Measurements from ENCODE around the gene ZNF784.

- TF ChIP-seq HDAC2 (IDR thresholded peaks at IDR 0.05) (no peak), CTCF (IDR thresholded peaks at IDR 0.05) (no peak), MAX (IDR thresholded peaks at IDR 0.05) (no peak; the same call in none of the 2 replicates), HOXB5 (CRISPR knock-in tag; IDR thresholded peaks at IDR 0.05) (no peak), REST (IDR thresholded peaks at IDR 0.05) (no peak), RNF2 (IDR thresholded peaks at IDR 0.05; ENCODE audit: borderline replicate concordance, low read depth) (no peak), CEBPB (IDR thresholded peaks at IDR 0.05) (no peak), EP300 (IDR thresholded peaks at IDR 0.05) (no peak), SREBF2 (IDR thresholded peaks at IDR 0.05) (no peak)
These were observed 18.0 kb upstream of the ZNF784 start for GRCh38 chr19:55642153-55643002.

Measured in A549 (cell line).